Activated T-cell treated with anti-CD3 and anti-CD28 coated beads for 24 hours (primary cell): ENCODE results near the gene PDE10A.
"Not testable (repeated sequence)": the region's sequence is repeated elsewhere in the genome, so short reads cannot be mapped to it uniquely, and the experiment has no call there.

Source experiments
- DNase-seq: peaks from one replicate; pipeline ENCODE4 v3.0.0-alpha.2; 2020; ENCODE audit warnings: low read depth

The PDE10A gene

DNA sequence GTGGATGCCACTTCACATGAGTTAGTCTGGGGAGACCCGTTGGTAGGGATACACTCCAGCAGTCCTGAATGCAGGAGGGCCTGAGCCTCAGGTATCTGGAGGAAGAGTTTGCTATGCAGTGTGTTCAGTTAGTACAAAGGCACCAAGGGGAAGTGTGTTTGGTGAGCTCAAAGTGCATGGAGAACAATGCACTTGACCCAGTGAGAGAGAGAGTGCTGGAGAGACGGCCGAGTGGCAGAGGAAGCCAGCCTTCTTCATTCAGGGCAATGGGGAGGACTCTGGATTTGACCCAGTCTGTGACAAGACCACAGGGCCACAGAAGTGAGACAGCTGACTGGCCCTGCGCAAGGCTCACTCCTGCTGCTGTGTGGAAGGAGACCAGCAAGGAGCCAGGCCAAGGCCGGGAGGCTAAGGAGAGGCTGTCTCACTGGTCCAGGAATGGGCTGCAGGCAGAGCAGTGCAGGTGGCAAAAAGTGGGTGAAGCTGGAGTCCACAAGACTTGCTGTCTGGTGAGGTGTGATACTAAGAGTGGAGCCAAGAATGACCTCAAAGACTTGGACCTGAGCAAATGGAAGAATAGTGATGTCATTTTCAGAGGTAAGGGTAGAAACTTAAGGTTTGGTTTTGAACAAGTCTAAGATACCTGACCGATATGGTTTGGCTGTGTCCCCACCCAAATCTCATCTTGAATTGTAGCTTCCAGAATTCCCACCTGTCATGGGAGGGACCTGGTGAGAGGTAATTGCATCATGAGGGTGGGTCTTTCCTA lies 38.0 kb downstream of the PDE10A start:
- no peak for DNase-seq

GRCh38 chr6:165621940-165622339 lies 41.1 kb downstream of the PDE10A start:
- no peak for DNase-seq

GRCh38 chr6:165618891-165619290 lies 44.1 kb downstream of the PDE10A start:
- not testable (repeated sequence) for DNase-seq

- DNase-seq, result no peak
Measured at GRCh38 chr6:165618241-165618640, 44.8 kb downstream of the PDE10A start.

DNA sequence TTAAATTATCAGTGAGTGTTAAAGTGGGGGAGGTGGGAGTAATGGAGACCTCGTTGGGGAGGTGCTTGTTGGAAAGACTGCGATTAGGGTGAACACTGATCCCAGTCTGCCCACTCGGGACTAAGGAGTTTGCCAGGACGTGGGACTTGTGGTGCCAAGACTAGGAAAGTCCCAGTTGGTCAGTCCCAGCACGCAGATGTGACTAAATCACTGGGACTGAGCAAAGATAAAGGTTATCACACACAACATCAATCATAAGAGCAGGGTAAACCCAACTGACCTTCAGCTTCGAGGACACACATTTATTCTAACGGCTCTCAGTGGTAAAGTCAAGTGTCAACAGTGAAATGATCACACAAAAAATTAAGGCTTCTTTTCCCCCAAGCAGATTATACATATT lies 45.5 kb downstream of the PDE10A start:
- DNase-seq, result no peak

- DNase-seq, result no peak
Measured at GRCh38 chr6:165616116-165616515, 46.9 kb downstream of the PDE10A start.

- DNase-seq, result no peak
Measured at GRCh38 chr6:165615636-165616035, 47.4 kb downstream of the PDE10A start.

GRCh38 chr6:165611294-165611693 lies 51.7 kb downstream of the PDE10A start:
- DNase-seq, result no peak

DNA sequence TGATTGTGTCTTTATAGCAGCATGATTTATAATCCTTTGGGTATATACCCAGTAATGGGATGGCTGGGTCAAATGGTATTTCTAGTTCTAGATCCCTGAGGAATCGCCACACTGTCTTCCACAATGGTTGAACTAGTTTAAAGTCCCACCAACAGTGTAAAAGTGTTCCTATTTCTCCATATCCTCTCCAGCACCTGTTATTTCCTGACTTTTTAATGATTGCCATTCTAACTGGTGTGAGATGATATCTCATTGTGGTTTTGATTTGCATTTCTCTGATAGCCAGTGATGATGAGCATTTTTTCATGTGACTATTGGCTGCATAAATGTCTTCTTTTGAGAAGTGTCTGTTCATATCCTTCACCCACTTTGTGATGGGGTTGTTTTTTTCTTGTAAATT lies 54.5 kb downstream of the PDE10A start:
- DNase-seq, result not testable (repeated sequence)

GRCh38 chr6:165606740-165607008 lies 56.4 kb downstream of the PDE10A start:
- DNase-seq, result no peak

GRCh38 chr6:165605901-165606739 lies 56.9 kb downstream of the PDE10A start:
- no peak for DNase-seq

DNA sequence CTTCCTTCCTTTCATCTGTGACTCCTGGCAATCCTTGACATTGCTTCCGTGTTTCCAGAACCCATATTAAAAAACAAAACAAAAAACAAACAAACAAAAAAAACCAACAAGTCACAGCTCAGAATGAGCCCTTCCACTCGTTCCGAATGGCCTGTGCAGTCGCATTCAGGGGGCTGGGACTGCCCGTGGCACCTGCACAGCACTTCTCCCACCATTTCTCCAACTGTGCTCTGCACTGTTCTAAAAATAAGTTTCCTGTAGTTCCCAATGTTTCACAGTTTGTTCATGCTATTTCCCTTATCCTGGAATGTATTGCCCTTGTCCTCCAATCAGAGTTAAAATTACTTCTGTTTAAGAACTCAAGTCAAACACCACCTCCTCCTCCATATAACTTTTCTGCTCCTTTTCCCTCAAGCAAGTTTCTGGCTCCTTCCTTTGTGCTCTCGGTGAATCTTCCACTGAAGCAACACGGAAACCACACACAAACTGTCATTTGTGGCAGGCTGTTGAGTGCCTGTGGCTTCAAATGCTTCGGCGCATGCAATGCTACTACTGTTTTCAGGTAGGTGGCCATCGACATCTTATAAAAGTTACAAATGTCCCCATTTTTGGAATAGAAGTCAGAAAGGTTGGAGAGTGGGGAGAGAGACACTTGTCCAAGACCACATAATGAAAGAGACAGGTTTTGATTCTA lies 57.7 kb downstream of the PDE10A start:
- DNase-seq, result no peak

- DNase-seq, result no peak
Measured at GRCh38 chr6:165602291-165602690, 60.8 kb downstream of the PDE10A start.

GRCh38 chr6:165600606-165601005 lies 62.4 kb downstream of the PDE10A start:
- no peak for DNase-seq

DNA sequence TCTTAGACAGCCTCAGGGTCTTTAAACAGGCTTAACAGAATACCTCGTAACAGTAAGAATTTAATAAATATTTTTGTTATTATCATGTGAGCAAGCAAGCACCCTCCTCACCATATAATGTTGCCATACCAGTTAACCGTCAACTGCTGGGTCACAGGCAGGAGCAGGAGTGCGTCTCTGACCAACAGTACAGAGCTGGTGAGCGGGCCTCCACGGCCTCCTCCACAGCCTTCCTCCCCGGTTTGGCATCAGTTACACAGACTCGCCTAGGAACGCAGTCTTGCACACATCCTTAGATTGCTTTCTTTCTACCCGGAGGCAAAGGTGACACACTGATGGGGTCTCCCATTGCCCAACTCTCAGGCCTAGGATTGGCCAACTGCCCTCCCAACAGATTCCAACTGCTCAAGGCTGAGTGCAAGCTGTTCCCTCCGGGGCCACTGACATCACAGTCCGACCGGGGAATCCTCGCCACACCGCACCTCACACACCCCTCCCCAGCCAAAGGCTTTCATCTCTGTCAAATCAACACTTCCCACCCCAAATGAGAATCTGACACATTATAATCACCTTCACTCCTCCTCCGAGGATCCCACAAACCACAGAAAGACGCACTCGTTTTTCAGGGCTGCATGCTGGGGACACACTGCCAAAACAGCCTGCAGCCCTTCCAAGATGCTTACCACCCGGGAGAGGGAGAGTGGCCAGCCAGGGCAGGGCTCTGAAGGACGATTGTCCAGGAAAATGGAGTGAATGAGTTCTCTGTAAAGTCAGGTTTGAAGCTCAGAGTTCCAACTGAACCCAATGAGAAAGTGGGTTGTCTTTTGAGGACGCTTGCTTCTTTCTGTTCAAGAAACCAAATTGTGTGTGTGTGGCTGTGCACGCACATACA lies 63.2 kb downstream of the PDE10A start:
- DNase-seq, result no peak

DNA sequence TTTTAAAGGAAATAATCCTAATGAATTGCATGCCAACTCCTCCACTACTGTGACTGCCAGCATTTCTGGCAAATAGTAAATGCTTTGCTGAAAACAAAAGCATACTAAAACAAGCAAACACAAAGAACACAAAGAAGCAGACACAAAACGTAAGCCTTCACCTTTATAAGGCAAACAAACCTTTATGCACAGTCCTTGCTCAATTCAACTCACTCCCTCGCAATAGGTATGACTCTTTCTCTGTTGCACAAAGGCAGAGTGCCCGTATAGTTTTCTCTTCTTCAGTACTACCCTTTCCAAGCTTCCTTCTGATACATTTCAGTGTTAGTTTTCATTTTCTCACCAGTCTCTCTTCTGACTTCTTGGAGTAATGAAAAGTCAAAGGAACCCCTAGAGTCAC lies 63.9 kb downstream of the PDE10A start:
- DNase-seq, result no peak

DNA sequence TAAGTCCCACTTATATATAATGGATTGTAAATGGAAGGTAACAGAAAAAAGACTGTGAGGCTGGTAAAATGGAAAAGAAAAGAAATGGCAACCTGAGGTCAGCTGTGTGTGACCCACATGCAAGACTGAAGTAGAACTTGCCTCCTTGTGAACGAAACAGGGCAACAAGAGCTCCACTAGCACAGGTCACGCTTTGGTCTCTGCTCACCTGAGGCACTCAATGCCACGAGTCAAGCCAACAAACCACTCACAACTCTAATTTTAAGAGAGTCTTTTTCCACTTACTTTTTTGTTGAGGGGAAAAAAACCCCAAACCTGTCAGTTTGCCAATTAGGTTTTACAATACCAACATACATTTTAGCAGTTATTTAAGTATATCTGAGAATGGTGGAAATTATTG lies 65.2 kb downstream of the PDE10A start:
- no peak for DNase-seq

DNA sequence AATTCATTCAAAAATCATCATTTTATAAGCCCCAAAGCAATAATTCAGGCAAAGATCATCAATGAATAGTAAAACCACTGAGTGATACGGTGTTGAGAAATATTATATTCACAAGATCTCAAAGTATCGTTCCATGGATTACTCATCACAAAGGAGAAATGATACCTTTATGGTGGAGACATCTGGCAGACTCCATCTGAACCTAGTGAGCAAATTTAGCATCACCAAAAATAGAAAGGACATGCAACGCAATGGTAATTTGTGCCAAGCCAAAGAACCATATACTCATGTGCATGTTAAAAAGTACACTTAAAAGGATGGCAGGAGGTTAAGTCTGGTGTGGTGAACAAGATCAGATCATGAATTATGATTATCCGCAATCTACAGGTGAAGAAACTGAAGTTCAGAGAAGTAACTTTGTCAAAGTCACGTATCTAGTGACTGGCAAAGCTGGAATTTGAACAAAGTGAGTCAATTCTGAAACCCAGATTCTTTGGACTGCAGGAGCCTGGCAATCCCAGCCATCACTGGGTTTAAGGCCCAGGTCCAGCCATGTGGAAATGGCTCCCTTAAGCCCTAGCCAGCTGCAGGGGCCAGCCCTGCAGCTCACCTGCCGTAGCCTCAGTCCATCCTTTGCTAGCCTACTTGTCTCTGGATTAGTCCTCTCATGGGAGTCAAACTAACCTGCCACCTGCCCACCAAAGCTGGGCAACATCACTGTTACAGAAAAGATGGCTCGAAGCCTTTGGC lies 68.3 kb downstream of the PDE10A start:
- no peak for DNase-seq

DNA sequence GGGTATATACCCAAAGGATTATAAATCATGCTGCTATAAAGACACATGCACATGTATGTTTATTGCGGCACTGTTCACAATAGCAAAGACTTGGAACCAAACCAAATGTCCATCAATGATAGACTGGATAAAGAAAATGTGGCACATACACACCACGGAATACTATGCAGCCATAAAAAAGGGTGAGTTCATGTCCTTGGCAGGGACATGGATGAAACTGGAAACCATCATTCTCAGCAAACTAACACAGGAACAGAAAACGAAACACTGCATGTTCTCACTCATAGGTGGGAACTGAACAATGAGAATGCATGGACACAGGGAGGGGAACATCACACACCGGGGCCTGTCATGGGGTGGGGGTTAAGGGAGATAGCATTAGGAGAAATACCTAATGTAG lies 70.1 kb downstream of the PDE10A start:
- DNase-seq, result not testable (repeated sequence)

DNA sequence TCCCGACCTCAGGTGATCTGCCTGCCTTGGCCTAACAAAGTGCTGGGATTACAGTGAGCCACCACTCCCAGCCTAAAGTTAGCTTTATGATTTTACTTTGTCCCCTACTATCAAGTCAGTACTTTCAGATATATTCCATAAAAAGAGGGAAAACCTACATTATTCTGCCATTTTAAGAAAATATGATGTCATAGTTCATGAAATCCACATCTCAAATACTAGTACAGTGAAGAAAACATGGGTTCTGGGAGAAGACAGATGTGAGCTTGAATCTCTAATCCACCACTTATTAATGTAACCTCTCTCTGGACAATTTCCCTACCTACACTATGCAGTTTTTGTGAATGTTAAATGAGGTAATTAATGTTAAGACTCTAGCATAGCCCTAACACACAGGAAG lies 74.5 kb downstream of the PDE10A start:
- DNase-seq, result no peak

DNA sequence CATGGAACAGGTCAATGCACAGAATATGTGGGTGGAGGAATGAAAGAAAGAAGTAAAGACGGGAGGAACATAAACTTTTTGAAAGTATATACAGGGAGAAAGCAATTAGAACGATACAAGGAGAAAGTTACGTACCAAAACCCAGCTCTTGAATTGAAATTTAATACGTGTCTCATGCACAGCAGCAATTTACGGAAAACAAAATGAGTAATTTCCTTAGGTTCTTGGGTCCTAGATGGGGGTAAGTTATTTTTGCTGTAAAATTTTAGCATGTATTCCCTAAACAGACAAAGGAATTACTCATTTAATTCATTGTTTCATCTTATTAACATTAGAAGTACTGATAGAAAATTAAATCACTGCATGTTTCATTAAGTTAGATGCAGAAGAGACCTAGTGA lies 75.8 kb downstream of the PDE10A start:
- DNase-seq, result no peak
